AG09319 (cell line): Measurements from ENCODE around the gene SETD4.

ENCODE experiments used
- DNase-seq: peaks from one replicate; pipeline ENCODE4 v3.0.0-alpha.2; 2010; ENCODE audit warnings: low read depth; ENCODE audit errors: extremely low read depth
- CTCF ChIP-seq: IDR thresholded peaks from 2 replicates; pipeline ENCODE4 v1.5.1; 2011; ENCODE audit warnings: low read depth, mild to moderate bottlenecking, inconsistent platforms, low read length, moderate library complexity

Gene SETD4

DNA sequence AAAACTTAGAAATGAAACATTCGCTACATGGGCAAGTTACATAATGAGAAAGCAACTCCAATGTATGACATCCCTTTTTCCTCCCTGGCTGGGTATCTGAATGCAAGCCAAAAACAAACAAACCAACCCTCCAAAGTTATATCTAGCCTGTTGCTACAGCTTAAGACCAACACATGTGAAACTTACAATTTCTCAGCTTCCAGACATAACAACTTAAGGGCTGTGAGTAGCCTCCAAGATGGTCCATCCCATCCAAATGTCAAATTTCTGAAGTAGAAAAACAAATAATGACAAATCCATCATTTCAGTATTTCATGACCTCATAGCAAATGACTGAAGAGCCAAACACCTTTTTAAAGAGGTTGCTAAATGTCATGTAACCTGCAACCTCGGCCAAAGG, 19.9 kb downstream of the SETD4 start:
- TF ChIP-seq CTCF, result no peak
- DNase-seq, result no peak

DNA sequence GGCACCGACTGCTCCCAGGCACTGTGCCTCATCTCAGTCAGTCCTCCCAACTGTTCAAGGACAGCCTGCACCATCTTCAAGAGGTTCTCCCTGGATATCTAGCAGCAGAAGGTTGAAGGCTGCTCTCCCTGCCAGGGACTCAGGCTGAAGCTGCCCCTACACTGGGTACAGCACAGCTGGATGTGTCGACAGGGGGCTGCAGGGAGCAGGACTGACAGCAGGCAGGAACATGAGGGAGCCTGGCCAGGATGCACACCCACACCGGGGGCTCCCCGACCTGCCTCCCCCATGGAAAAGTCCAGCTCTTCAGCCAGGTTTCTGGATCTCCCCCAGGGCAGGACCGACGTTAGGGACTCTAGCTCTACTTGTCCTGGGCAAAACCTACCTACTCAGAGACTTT, 20.5 kb downstream of the SETD4 start:
- TF ChIP-seq CTCF, result no peak
- no peak for DNase-seq

DNA sequence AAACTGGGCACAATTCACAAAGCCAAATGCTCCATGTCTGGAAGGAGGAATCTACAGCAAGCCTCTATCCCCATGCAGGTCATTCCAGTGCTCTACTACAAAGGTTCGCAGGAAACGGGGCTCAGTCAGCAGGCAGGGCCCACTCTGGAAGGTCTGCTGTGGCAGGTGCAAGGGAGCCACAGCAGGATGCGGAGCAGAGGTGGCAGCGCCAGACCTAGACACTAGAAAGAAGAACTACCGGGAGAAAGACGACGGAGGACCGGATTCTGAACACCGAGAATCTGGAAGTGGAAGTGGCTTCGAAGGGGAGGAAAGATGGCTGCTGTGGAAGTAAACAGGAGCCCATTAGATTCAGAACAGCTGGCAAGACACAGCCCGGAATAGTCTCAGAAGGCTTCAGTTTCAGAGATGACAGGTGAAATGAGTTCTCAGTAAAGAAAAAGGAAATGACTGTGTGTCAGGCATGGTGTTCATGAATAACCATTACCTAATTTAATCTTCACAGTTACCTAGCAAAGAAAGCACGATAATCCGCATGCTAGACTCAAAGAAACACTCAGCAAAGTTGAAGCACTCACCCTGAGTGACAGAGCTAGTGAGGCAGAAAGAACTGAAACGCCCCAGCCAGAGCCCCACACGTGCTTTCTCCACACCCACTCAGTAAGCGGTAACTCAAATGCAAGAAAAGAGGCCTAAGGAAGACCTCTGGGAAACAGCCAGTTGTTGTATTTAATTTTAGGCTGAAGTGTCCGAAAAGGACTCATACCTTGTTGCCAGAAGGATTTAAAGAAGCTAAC, 21.4 kb downstream of the SETD4 start:
- DNase-seq, result no peak
- TF ChIP-seq CTCF, result no peak

DNA sequence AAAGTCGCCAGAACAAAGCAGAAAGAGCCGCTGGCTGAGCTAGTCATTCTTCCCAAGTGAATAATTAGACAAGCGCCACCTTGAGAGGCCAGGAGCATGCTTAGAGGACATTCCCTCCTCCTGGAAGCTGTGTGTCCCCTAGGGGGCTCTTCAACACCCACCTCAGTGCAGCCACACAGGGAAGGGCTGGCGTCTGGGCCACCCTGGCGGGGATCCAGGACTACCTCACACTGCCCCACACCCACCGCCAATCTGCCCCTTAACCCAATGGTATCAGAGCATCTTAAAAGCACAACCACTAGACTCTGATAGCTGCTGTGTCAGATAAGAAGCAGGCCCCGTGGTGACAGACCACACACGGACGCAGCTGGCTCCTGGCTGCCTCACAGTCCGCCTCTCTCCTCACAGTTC, 24.9 kb downstream of the SETD4 start:
- DNase-seq, result no peak
- TF ChIP-seq CTCF, result no peak

DNA sequence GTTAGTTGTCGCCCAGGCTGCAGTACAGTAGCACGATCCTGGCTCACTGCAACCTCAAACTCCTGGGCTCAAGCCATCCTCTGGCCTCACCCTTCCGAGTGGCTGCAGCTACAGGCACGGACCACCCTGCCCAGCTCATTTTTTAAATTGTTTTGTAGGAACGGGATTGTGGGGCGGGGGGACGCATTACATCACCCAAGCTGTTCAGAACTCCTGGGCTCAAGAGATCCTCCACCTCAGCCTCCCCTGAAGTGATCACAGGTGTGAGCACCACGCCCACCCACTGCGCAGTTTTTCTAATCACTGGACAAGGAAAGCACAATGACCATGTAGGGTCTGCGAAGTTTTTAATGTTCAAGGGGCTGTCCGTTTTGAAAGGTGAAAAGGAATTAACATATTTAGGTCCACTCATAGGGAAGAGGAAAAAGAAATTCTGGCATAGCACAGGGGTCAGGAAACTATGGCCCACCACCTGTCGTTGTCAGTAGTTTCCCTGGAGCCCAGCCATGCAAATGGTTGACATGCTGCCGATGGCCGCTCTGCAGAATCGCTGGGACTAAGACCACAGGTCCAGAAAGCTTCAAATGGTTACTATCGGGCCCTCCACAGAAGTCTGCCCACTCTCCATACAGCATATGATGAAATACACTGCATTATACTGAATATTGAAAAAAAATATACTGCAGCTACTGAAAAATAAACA, 26.0 kb downstream of the SETD4 start:
- no peak for TF ChIP-seq CTCF
- no peak for DNase-seq

DNA sequence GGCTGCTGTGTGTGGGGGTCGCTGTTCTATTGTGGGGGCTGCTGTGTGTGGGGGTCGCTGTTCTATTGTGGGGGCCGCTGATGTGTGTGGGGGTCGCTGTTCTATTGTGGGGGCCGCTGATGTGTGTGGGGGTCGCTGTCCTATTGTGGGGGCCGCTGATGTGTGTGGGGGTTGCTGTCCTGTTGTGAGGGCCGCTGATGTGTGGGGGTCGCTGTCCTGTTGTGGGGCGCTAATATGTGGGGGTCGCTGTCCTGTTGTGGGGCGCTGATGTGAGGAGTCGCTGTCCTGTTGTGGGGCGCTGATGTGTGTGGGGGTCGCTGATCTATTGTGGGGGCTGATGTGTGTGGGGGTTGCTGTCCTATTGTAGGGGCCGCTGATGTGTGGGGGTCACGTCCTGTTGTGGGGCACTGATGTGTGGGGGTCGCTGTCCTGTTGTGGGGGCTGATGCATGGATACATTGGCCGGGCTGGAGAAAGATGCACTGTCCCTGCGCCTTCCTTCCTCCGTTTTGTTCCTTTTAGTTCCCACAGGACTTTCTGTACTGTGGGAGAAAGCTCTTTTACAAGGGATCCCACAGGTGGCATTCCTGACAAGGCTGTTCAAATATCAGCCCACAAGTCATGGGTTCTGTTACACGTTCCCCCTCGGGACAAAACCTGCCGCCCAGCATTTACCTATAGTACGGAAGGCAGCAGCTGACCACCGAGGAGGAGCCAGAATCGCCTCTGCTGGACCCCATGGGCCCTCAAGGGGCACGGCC, 27.5 kb downstream of the SETD4 start:
- DNase-seq, result no peak
- no peak for TF ChIP-seq CTCF
